H54 (cell line): ENCODE results near the gene YIPF1.
A peak's percentile ranks its signal among the peaks of the same experiment; 100 is the strongest.
"Not testable (repeated sequence)": the region's sequence is repeated elsewhere in the genome, so short reads cannot be mapped to it uniquely, and the experiment has no call there.

Source experiments
- DNase-seq: peaks from one replicate; pipeline ENCODE4 v3.0.0; 2011; ENCODE audit warnings: low spot score, mixed read lengths; ENCODE audit not compliant: insufficient read length
- FAIRE-seq: peaks from 3 replicates; lab custom pipeline; 2011; peaks lifted over from hg19 to GRCh38; lab: Jason Lieb, UNC
- POLR2A ChIP-seq: IDR thresholded peaks from 2 replicates; pipeline ENCODE4 v1.6.1; 2011; ENCODE audit warnings: low read depth, mild to moderate bottlenecking, low read length

The YIPF1 gene

DNA sequence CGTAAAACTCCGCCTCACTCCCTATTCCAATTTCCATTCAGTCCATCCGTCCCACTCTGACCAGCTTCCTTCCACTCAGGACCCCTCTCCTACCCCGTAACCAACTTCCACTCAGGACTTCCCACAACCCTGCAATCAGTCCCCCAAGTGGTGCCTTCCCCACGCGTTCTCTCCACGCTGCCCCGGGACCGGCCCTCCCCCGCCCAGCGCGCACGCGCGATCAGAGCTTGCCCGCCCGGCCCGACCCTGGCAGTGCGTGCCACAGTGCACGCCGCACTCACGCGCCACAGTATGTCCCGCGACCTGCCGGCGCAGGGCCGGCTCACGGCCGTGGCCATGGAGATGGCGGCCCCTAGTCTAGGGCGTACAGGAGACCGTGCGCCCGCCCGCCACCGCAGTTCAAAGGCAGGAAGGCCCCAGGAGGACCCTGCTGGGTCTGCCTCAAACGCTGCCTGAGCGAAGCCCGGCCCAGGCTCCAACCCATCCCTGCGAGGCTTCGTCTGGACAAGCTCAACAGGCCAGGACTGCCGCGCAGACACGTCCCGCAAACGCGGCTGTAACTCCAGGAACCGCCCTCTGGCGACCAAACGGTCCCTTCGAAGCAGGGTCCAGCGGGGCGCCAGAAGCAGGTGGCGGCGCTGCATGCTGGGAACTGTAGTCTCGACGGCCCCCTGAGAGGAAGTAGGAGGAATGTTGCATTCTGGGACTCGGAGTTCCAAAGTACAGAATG is 51.5 kb downstream of the YIPF1 start, which contains the start of gene NDC1:
NDC1 (minus strand) TSS at position 373 of the 730 bp plus-strand sequence; CDS start at position 338, 35 bp downstream.
- FAIRE-seq (peak; percentile 87), DNase-seq (peak; percentile 84)
- peak; percentile 71 for TF ChIP-seq POLR2A

DNA sequence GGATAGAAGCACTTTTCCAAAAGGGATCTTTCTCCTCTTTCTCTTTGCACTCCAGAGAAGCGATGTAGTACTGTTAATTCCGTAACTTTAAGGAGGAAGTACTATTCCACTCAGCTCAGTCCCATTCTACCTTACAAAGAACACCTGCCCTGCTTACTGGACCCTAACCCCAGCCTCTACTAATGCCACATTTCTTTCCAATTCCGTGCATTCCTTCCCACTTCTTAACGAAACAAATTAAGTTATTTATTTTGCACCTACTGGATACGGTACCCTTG is 52.0 kb downstream of the YIPF1 start:
- TF ChIP-seq POLR2A: no peak
- DNase-seq (no peak), FAIRE-seq (no peak)

DNA sequence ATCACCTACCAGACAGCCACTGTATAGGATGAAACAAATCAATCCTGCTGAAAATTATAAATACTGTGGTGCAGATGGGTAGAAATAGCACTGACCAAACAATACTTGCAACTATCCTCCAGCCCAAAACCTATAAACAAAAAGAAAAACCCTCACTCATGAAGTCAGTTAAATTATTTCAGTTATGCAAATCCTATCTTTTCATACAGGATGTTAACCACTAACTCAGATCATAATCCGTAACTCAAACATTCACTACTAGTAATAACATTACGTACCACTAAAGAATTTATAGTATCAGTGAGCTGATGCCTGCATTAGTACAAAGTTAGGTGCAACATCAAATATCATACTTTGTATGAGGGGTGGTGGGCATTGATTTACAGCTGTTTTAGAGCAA is 54.1 kb downstream of the YIPF1 start:
- DNase-seq: no peak
- TF ChIP-seq POLR2A: no peak
- no peak for FAIRE-seq

DNA sequence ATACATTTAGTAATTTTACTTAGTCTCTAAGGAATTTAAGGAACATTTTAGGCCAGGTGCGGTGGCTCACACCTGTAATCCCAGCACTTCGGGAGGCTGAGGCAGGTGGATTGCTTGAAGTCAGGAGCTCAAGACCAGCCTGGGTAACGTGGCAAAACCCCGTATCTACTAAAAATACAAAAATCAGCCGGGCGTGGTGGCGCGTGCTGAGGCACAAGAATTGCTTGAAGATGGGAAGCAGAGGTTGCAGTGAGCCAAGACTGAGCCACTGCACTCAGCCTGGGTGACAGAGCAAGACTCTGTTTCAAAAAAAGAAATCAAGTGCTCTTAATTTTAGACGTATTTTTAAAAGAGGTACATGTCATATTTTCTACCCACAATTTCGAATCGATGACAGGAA is 54.8 kb downstream of the YIPF1 start:
- FAIRE-seq (no peak), DNase-seq (no peak)
- TF ChIP-seq POLR2A: no peak

DNA sequence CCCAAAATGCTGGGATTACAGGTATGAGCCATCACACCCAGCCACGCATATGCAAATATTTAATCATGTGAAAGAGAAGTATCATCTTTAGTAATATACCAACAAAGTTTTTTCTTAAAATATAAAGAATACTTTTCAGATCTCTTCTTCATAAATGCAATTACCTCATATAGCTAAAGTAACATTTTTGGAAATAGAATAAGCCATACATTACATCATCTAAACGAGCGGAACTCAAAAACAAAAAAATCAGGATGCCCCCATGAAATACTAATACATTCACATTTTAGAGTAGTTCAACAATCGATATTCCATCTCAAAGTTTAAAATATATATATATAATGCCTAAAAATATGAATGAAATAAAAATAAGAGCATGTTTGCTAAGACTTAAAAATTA is 56.2 kb downstream of the YIPF1 start:
- no peak for TF ChIP-seq POLR2A
- FAIRE-seq (no peak), DNase-seq (no peak)

DNA sequence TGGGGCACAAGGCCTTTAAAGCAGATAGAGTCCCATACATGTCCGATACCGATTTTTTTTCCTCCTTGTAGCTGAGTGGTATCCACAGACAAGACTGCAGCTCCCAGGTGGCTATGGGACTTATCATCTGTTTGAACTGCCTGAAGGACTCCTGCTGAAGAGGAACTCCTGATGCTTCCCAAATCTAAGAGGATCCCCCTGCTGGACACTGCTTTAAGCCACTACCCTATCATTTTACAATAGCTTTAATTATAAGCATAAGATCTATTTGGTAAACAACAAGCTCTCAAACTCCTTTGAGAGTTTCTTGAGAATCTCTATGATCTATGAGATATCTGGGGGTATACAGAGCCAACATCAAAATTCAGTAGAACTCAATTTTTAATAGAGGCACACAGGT is 63.2 kb downstream of the YIPF1 start:
- TF ChIP-seq POLR2A: no peak
- FAIRE-seq: no peak
- DNase-seq: no peak

DNA sequence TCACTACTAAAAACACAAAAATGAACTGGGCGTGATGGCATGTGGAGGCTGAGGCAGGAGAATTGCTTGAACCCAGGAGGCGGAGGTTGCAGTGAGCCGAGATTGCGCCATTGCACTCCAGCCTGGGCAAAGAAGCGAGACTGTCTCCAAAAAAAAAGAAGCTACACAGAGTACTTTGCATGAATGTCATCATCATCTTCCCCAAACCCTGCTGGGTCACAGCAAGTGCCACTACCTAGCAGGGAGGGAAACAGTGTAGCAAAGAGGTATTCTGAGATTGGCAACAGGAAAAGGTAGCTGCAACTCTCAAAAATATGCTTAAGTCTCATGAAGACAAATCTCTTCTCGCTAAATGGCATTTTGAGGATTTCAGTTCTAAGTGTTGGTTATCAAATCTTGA is 64.3 kb downstream of the YIPF1 start:
- DNase-seq (no peak), FAIRE-seq (no peak)
- no peak for TF ChIP-seq POLR2A

DNA sequence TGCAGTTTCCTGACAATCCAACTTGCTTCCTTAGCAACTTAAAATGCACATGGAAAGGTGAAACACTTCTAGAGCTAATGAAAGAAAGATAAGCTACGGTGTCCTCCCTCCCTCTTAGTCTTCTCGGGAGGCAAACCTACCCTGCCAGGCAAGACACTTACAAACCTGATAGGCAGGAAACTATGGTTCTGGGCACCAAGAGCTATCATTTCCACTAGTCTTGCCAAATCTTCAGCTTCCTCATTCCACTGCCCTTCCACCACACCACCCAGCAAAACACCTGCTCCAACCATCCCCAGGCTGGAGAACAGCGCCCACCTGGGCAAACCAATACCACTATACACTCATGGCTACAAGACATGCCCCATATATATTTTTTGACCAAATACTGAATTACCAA is 66.7 kb downstream of the YIPF1 start:
- no peak for FAIRE-seq
- no peak for DNase-seq
- no peak for TF ChIP-seq POLR2A

DNA sequence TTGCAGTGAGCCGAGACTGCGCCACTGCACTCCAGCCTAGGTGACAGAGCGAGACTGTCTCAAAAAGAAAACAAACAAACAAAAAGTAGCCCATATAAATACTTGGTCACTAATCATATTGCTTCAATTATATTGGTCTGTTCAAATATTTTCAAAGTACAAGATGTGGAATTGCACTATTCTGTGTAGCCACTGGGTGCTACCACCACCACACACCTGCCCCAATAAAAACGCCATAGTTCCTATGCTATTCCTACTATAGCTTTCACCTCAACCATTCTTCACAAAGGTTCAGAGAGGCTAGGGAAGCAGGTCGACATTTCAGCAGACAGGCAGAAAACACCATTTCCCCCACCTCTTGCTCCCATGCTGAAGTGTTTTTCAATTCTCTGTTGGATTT is 68.2 kb downstream of the YIPF1 start:
- TF ChIP-seq POLR2A: no peak
- FAIRE-seq: no peak
- DNase-seq: no peak

DNA sequence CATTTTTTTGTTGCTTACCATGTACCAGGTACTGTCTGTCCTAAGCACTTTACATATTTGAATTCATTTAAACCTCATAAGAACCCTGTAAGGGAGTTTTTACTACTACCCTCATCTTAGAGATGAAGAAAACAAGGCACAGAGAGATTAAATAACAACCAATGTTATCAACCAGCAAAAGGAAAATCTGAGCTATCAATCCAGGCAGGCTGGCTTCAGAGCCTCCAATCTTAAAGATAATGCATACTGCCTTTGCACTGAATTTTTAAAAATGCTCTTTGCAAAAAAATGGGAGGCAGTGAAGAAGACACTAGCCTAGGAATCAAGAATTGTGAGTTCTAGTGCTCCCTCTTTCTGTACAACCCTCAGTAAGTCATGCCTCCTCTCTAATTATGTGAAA is 70.2 kb downstream of the YIPF1 start:
- DNase-seq (no peak), FAIRE-seq (no peak)
- no peak for TF ChIP-seq POLR2A

DNA sequence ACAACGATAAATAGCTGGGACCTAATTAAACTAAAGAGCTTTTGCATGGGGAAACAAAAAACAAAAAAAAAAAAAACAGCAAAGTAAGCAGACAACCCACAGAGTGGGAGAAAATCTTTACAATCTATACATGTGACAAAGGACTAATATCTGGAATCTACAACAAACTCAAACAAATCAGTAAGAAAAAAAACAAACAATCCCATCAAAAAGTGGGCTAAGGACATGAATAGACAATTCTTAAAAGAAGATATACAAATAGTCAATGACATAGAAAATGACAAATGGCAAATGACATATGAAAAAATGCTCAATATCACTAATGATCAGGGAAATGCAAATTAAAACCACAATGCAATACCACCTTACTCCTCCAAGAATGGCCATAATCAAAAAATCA is 73.0 kb downstream of the YIPF1 start:
- DNase-seq, FAIRE-seq: not testable (repeated sequence)

DNA sequence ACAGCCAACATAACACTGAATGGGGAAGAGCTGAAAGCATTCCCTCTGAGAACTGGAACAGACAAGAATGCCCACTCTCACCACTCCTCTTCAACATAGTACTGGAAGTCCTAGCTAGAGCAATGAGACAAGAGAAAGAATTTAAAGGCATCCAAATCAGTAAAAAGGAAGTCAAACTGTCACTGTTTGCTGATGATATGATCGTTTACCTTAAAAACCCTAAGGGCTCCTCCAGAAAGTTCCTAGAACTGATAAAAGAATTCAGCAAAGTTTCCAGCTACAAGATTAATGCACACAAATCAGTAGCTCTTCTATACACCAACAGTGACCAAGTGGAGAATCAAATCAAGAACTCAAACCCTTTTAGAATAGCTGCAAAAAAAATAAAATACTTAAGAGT is 74.1 kb downstream of the YIPF1 start:
- DNase-seq, FAIRE-seq: not testable (repeated sequence)

DNA sequence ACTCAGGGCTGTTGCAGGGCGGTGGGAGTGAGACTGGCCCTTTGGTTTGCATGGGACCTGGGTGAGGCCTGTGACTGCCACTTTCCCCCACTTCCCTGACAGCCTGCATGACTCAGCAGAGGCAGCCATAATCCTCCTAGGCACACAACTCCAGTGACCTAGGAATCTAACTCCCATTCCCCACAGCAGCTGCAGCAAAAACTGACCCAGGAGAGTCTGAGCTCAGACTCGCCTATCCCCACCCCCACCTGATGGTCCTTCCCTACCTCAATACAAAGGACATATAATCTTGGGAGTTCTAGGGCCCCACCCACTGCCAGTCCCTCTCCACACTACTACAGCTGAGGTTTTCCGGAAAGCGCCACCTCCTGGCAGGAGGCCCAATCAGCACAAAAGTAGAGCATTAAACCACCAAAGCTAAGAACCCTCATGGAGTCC is 78.2 kb downstream of the YIPF1 start:
- DNase-seq (no peak), FAIRE-seq (peak; percentile 15)
- no peak for TF ChIP-seq POLR2A

DNA sequence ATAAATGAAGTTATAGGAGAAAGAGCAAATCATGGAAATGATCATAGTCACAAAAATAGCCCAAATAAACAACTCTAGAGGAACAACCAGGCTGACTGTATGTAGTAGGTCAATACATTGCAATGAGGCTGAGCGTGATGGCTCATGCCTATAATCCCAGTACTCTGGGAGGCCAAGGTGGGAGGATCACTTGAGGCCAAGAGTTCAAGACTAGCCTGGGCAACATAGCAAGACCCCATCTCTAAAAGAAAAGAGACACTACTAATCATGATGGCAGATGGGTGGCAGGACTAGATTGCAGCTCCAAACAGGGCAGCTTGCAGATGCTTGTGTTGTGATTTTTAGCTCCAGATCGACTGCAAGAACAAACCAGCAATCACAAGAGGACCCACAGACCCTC is 79.1 kb downstream of the YIPF1 start:
- DNase-seq: no peak
- FAIRE-seq: no peak
- TF ChIP-seq POLR2A: no peak

DNA sequence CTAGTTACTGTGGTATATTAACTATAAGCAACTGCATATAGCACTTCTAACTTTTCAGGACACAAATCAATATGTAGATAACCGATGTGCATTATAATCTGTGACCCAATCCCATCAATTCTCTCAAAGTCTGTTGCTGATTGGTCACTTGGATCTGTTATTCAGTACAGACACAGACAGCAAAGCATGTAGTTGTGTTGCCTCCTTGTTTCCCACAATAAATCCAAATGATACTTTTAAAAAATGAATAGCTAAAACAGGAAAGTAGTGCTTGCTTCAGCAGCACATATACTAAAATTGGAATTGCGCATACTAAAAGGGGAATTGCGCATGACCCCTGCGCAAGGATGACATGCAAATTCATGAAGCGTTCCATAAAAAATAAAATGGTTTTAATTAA is 79.6 kb downstream of the YIPF1 start:
- DNase-seq: no peak
- no peak for FAIRE-seq
- no peak for TF ChIP-seq POLR2A
